ENCODE results near the gene DMD.

DMD gene

DNA sequence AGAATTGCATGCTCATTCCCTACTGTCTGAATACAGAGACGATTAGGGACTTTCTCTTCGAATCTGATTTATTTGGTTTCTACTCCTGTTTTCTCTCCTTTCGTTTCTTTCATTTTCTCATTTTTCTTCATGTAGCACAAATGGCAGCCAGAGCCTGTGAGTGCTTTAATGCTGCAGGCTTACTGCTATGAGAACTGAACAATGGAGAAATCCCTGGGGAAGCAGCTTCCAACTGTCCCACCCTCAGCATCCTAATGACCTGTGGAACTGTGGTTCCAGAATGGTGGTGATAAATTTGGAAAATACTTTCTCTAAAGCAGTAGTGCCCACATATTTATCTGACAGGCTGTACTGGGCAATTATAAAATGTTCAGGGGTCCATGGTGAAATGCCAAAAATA lies 930.4 kb downstream of the DMD start:
- H3K4me2 ChIP-seq (ENCODE audit: low read depth, low read length, poor library complexity, severe bottlenecking) = no peak overlapping the region
- H3K9me3 ChIP-seq (ENCODE audit: insufficient read depth, low read depth, low read length) = no peaks in the 10 kb centered on the region
- no peaks in the 10 kb centered on the region for H3K36me3 ChIP-seq (ENCODE audit: insufficient read depth, low read length)
- no peak for TF ChIP-seq EZH2phosphoT487 (IDR thresholded peaks at IDR 0.05; ENCODE audit: borderline replicate concordance)
- TF ChIP-seq, protein P1, sequence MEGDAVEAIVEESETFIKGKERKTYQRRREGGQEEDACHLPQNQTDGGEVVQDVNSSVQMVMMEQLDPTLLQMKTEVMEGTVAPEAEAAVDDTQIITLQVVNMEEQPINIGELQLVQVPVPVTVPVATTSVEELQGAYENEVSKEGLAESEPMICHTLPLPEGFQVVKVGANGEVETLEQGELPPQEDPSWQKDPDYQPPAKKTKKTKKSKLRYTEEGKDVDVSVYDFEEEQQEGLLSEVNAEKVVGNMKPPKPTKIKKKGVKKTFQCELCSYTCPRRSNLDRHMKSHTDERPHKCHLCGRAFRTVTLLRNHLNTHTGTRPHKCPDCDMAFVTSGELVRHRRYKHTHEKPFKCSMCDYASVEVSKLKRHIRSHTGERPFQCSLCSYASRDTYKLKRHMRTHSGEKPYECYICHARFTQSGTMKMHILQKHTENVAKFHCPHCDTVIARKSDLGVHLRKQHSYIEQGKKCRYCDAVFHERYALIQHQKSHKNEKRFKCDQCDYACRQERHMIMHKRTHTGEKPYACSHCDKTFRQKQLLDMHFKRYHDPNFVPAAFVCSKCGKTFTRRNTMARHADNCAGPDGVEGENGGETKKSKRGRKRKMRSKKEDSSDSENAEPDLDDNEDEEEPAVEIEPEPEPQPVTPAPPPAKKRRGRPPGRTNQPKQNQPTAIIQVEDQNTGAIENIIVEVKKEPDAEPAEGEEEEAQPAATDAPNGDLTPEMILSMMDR (conservative IDR thresholded peaks at IDR 0.05; ENCODE audit: low read length) = no peak
- no peaks in the 10 kb centered on the region for H3K79me2 ChIP-seq (ENCODE audit: insufficient read depth, low read length)
- no peaks in the 10 kb centered on the region for H4K20me1 ChIP-seq (ENCODE audit: insufficient read depth, low read length, poor library complexity, severe bottlenecking)
- H3K4me3 ChIP-seq (ENCODE audit: low read length, poor library complexity, severe bottlenecking) = no peak overlapping the region
- H3K9me2 ChIP-seq (replicated peaks; ENCODE audit: low read depth, low read length) = no peaks in the 10 kb centered on the region
- H3K27me3 ChIP-seq (ENCODE audit: insufficient read depth, low read length, poor library complexity, severe bottlenecking) = no peaks in the 10 kb centered on the region
- no peaks in the 10 kb centered on the region for H3F3A ChIP-seq (ENCODE audit: low read depth)
- no peak overlapping the region for H2AFZ ChIP-seq (ENCODE audit: low read length)
- no peaks in the 10 kb centered on the region for H3K4me1 ChIP-seq (ENCODE audit: insufficient read depth, low read length, poor library complexity, severe bottlenecking)
- H3K9ac ChIP-seq (ENCODE audit: low read depth, low read length, poor library complexity, severe bottlenecking) = no peak overlapping the region

DNA sequence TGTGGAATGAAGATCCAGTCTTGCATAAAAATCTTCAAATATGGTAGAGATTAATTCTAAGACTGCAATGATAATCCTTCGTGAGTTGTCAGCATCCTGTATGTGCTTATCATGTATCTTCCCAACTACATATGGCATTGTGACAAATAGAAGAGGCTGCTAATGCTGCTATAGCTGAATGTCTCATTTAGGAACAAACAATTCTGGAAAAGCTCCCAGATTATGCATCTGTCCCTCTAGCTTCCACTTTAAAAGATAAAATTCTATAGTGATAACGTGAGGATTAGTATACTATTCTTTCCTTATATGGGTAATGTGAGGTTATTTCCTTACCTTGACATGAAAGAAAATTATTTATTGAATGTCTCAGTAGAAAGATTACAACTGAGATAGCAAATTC lies 930.9 kb downstream of the DMD start:
- H3K9ac ChIP-seq (ENCODE audit: low read depth, low read length, poor library complexity, severe bottlenecking) = no peak overlapping the region
- no peak overlapping the region for H2AFZ ChIP-seq (ENCODE audit: low read length)
- TF ChIP-seq EZH2phosphoT487 (IDR thresholded peaks at IDR 0.05; ENCODE audit: borderline replicate concordance) = no peak
- TF ChIP-seq, protein P1 (conservative IDR thresholded peaks at IDR 0.05; ENCODE audit: low read length) = no peak
- H3K9me2 ChIP-seq (replicated peaks; ENCODE audit: low read depth, low read length) = no peaks in the 10 kb centered on the region
- no peaks in the 10 kb centered on the region for H3K27me3 ChIP-seq (ENCODE audit: insufficient read depth, low read length, poor library complexity, severe bottlenecking)
- no peaks in the 10 kb centered on the region for H3K4me1 ChIP-seq (ENCODE audit: insufficient read depth, low read length, poor library complexity, severe bottlenecking)
- no peaks in the 10 kb centered on the region for H3K9me3 ChIP-seq (ENCODE audit: insufficient read depth, low read depth, low read length)
- no peaks in the 10 kb centered on the region for H3F3A ChIP-seq (ENCODE audit: low read depth)
- H3K36me3 ChIP-seq (ENCODE audit: insufficient read depth, low read length) = no peaks in the 10 kb centered on the region
- H3K79me2 ChIP-seq (ENCODE audit: insufficient read depth, low read length) = no peaks in the 10 kb centered on the region
- H4K20me1 ChIP-seq (ENCODE audit: insufficient read depth, low read length, poor library complexity, severe bottlenecking) = no peaks in the 10 kb centered on the region
- no peak overlapping the region for H3K4me3 ChIP-seq (ENCODE audit: low read length, poor library complexity, severe bottlenecking)
- H3K4me2 ChIP-seq (ENCODE audit: low read depth, low read length, poor library complexity, severe bottlenecking) = no peak overlapping the region

DNA sequence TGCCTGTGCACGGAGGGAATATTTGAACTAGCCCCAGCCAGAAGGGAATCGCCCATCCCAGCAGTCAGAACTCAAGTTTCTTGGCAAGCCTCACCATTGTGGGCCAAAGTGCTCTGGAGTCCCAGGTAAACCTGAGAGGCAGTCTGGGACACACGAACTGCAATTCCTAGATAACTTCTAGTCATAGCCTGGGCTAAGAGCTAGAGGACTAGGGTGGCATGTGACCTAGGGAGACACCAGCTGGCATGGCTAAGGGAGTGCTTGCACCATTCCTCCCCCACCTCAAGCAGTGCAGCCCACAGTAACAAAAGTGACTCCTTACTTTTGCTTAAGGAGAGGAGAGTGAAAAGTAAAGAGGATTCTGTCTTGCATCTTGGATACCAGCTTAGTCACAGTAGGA lies 935.2 kb downstream of the DMD start:
- no peak overlapping the region for H3K4me2 ChIP-seq (ENCODE audit: low read depth, low read length, poor library complexity, severe bottlenecking)
- no peaks in the 10 kb centered on the region for H3K27me3 ChIP-seq (ENCODE audit: insufficient read depth, low read length, poor library complexity, severe bottlenecking)
- no peak overlapping the region for H3K4me3 ChIP-seq (ENCODE audit: low read length, poor library complexity, severe bottlenecking)
- no peak for TF ChIP-seq EZH2phosphoT487 (IDR thresholded peaks at IDR 0.05; ENCODE audit: borderline replicate concordance)
- TF ChIP-seq, protein P1 (conservative IDR thresholded peaks at IDR 0.05; ENCODE audit: low read length) = no peak
- H3K9me3 ChIP-seq (ENCODE audit: insufficient read depth, low read depth, low read length) = no peaks in the 10 kb centered on the region
- no peaks in the 10 kb centered on the region for H4K20me1 ChIP-seq (ENCODE audit: insufficient read depth, low read length, poor library complexity, severe bottlenecking)
- H2AFZ ChIP-seq (ENCODE audit: low read length) = no peak overlapping the region
- H3K4me1 ChIP-seq (ENCODE audit: insufficient read depth, low read length, poor library complexity, severe bottlenecking) = no peaks in the 10 kb centered on the region
- no peaks in the 10 kb centered on the region for H3K9me2 ChIP-seq (replicated peaks; ENCODE audit: low read depth, low read length)
- H3F3A ChIP-seq (ENCODE audit: low read depth) = no peaks in the 10 kb centered on the region
- no peaks in the 10 kb centered on the region for H3K79me2 ChIP-seq (ENCODE audit: insufficient read depth, low read length)
- H3K36me3 ChIP-seq (ENCODE audit: insufficient read depth, low read length) = no peaks in the 10 kb centered on the region
- H3K9ac ChIP-seq (ENCODE audit: low read depth, low read length, poor library complexity, severe bottlenecking) = no peak overlapping the region
